Stimulated activated CD8-positive, alpha-beta memory T cell treated with anti-CD3 and anti-CD28 coated beads, Interleukin-4, amount 100 ng/mL, for 48 hours (primary cell): ENCODE measurements around the gene SETD1A.

Experiments used
- DNase-seq: peaks from one replicate; pipeline ENCODE4 v3.0.0-alpha.2; 2020

Gene SETD1A

GRCh38 chr16:31025339-31025738 is 67.8 kb downstream of the SETD1A start:
- no peak for DNase-seq

DNA sequence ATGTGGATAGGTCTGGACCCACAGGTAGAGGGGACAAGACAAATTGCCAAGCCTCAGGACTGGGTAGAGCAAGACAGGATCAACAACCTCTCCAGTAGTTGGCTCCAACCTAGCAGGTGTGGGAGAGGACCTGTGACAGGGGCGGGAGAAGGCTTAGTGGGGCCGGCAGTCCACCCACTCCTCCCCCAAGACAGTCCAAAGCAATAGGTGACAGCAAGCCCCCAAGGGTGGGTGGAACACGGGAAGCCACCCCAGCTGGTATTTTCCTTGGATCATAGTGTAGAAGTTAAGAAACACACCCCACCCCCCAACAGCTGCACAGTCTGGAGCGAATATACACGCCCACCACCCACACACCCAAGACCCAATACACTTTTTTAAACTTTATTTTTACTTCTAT is 71.7 kb downstream of the SETD1A start:
- DNase-seq = no peak

- no peak for DNase-seq
Measured at GRCh38 chr16:31031276-31031675, 73.7 kb downstream of the SETD1A start.

GRCh38 chr16:31032736-31033708 is 75.5 kb downstream of the SETD1A start, which contains the start of gene STX4:
STX4 (plus strand) TSS chr16:31033558; CDS start chr16:31033806, 248 bp downstream.
- DNase-seq = peak; percentile 99

DNA sequence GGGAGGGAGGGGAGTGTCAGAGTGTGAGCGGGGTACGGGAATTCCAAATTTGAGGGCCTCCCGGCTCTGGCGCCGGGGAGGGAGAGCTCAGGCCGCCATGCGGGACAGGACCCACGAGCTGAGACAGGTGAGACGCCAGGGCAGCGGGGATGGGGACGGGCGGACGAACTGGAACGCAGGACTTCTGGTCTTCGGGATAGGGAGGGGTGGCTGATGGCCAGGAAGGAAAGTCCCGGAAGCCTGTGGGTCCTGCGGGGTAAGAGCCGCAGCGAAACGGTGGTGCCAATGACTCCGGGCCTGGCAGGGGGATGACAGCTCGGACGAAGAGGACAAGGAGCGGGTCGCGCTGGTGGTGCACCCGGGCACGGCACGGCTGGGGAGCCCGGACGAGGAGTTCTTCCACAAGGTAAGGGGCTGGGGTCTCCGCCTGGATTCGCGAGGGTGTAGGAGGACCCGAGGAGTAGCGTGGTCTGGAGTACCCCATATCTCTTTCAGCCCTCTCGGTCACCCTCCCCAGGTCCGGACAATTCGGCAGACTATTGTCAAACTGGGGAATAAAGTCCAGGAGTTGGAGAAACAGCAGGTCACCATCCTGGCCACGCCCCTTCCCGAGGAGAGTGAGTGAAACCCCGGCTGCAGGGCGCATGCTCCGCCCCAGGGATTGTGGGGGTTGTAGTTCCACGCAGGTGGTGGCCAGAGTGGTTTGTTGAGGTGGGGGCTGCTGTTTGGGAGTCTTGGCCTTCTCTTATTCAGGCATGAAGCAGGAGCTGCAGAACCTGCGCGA is 76.3 kb downstream of the SETD1A start:
- DNase-seq = peak; percentile 92
